GM11168 (cell line): ENCODE measurements around the gene ZGRF1.
"Not testable (repeated sequence)": the region's sequence is repeated elsewhere in the genome, so short reads cannot be mapped to it uniquely, and the experiment has no call there.

Experiments used
- in situ Hi-C: fragments of 300-500 bp; cut with MboI; formaldehyde crosslinking; loops from one replicate; pipeline ENCODE4 v1.12.0; 2022; ENCODE audit warnings: low sequenced_read_pairs; ENCODE audit not compliant: unreplicated experiment

ZGRF1 gene

GRCh38 chr4:112560084-112560483 is 76.6 kb downstream of the ZGRF1 start:
- in situ Hi-C loops: no loop called here

GRCh38 chr4:112559053-112559452 is 77.7 kb downstream of the ZGRF1 start:
- in situ Hi-C loops: no loop called here

GRCh38 chr4:112557676-112558411 is 78.9 kb downstream of the ZGRF1 start:
- in situ Hi-C loops: no loop called here

- in situ Hi-C loops: not testable (repeated sequence)
These were observed 82.4 kb downstream of the ZGRF1 start for GRCh38 chr4:112554271-112554670.

- in situ Hi-C loops: no loop called here
These were observed 84.0 kb downstream of the ZGRF1 start for GRCh38 chr4:112552668-112553067.

- in situ Hi-C loops: no loop called here
These were observed 86.0 kb downstream of the ZGRF1 start for GRCh38 chr4:112550728-112551127.

GRCh38 chr4:112546476-112546875 is 90.2 kb downstream of the ZGRF1 start:
- in situ Hi-C loops: no loop called here

- in situ Hi-C loops: no loop called here
These were observed 91.4 kb downstream of the ZGRF1 start for GRCh38 chr4:112545346-112545745.

- in situ Hi-C loops: no loop called here
These were observed 96.0 kb downstream of the ZGRF1 start for GRCh38 chr4:112540695-112541094.

- in situ Hi-C loops: no loop called here
These were observed 100.6 kb downstream of the ZGRF1 start for GRCh38 chr4:112536123-112536522.

- in situ Hi-C loops: no loop called here
These were observed 104.4 kb downstream of the ZGRF1 start for GRCh38 chr4:112532267-112532666.

GRCh38 chr4:112531146-112531545 is 105.6 kb downstream of the ZGRF1 start:
- in situ Hi-C loops: no loop called here

GRCh38 chr4:112526061-112526460 is 110.6 kb downstream of the ZGRF1 start:
- in situ Hi-C loops: loop anchor here (10.0 kb wide), 1 partner anchor 411 kb away; no protein-coding TSS in a partner anchor

- in situ Hi-C loops: loop anchor here (5.0 to 10.0 kb wide), 2 partner anchors 192 to 409 kb away; no protein-coding TSS in a partner anchor
These were observed 112.8 kb downstream of the ZGRF1 start for GRCh38 chr4:112523764-112524505.

GRCh38 chr4:112523008-112523721 is 113.5 kb downstream of the ZGRF1 start:
- in situ Hi-C loops: loop anchor here (5.0 to 10.0 kb wide), 2 partner anchors 191 to 408 kb away; no protein-coding TSS in a partner anchor

- in situ Hi-C loops: loop anchor here (5.0 to 10.0 kb wide), 2 partner anchors 190 to 408 kb away; no protein-coding TSS in a partner anchor
These were observed 114.3 kb downstream of the ZGRF1 start for GRCh38 chr4:112522431-112522830.

GRCh38 chr4:112521123-112522023 is 115.3 kb downstream of the ZGRF1 start:
- in situ Hi-C loops: loop anchor here (5.0 to 10.0 kb wide), 2 partner anchors 189 to 407 kb away; no protein-coding TSS in a partner anchor

- in situ Hi-C loops: loop anchor here (5.0 to 10.0 kb wide), 2 partner anchors 188 to 406 kb away; no protein-coding TSS in a partner anchor
These were observed 116.0 kb downstream of the ZGRF1 start for GRCh38 chr4:112520598-112521122.
